ENCODE data around the gene GABRR2.

Gene GABRR2

GRCh38 chr6:89290401-89291155, 24.5 kb downstream of the GABRR2 start:
- no peak for DNase-seq

- no peak for DNase-seq
Measured at GRCh38 chr6:89289710-89290109, 25.4 kb downstream of the GABRR2 start.

GRCh38 chr6:89287351-89288028, 27.6 kb downstream of the GABRR2 start:
- DNase-seq, result no peak

GRCh38 chr6:89286516-89286915, 28.6 kb downstream of the GABRR2 start:
- DNase-seq, result no peak

GRCh38 chr6:89284963-89285735, 29.9 kb downstream of the GABRR2 start:
- DNase-seq, result no peak

GRCh38 chr6:89284081-89284480, 31.0 kb downstream of the GABRR2 start:
- no peak for DNase-seq

GRCh38 chr6:89282749-89283148, 32.4 kb downstream of the GABRR2 start:
- DNase-seq, result no peak

- no peak for DNase-seq
Measured at GRCh38 chr6:89281779-89282246, 33.3 kb downstream of the GABRR2 start.

- no peak for DNase-seq
Measured at GRCh38 chr6:89278956-89279355, 36.1 kb downstream of the GABRR2 start.

- DNase-seq, result no peak
Measured at GRCh38 chr6:89275900-89276299, 39.2 kb downstream of the GABRR2 start.

- DNase-seq, result no peak
Measured at GRCh38 chr6:89273816-89274215, 41.3 kb downstream of the GABRR2 start.

- DNase-seq, result no peak
Measured at GRCh38 chr6:89272596-89272995, 42.5 kb downstream of the GABRR2 start.

GRCh38 chr6:89270951-89271721, 44.0 kb downstream of the GABRR2 start:
- no peak for DNase-seq

- no peak for DNase-seq
Measured at GRCh38 chr6:89269981-89270380, 45.1 kb downstream of the GABRR2 start.

GRCh38 chr6:89269252-89269651, 45.8 kb downstream of the GABRR2 start:
- DNase-seq, result no peak

GRCh38 chr6:89268776-89269175, 46.3 kb downstream of the GABRR2 start:
- peak; percentile 80 for DNase-seq

GRCh38 chr6:89267918-89268317, 47.2 kb downstream of the GABRR2 start:
- no peak for DNase-seq

GRCh38 chr6:89264296-89264695, 50.8 kb downstream of the GABRR2 start:
- DNase-seq, result no peak

GRCh38 chr6:89260832-89261231, 54.3 kb downstream of the GABRR2 start:
- no peak for DNase-seq

GRCh38 chr6:89260310-89260709, 54.8 kb downstream of the GABRR2 start:
- no peak for DNase-seq

GRCh38 chr6:89258912-89259311, 56.2 kb downstream of the GABRR2 start:
- no peak for DNase-seq

GRCh38 chr6:89257781-89258180, 57.3 kb downstream of the GABRR2 start:
- no peak for DNase-seq

GRCh38 chr6:89257346-89257745, 57.8 kb downstream of the GABRR2 start:
- DNase-seq, result no peak
